HG02840 (cell line): Measurements from ENCODE around the gene STAM.
"Not testable (repeated sequence)": the region's sequence is repeated elsewhere in the genome, so short reads cannot be mapped to it uniquely, and the experiment has no call there.

Experiments
- ATAC-seq: cut with Tn5 transposase; IDR thresholded peaks from one replicate; pipeline ENCODE4 v1.9.1; 2021; ENCODE audit warnings: mild to moderate bottlenecking, moderate library complexity, moderate number of reproducible peaks; ENCODE audit not compliant: unreplicated experiment, low FRiP score

STAM gene

GRCh38 chr10:17643755-17644484 lies at the start of gene STAM:
STAM (plus strand) TSS chr10:17644151; CDS start chr10:17644340, 189 bp downstream.
- ATAC-seq, result peak; percentile 87

DNA sequence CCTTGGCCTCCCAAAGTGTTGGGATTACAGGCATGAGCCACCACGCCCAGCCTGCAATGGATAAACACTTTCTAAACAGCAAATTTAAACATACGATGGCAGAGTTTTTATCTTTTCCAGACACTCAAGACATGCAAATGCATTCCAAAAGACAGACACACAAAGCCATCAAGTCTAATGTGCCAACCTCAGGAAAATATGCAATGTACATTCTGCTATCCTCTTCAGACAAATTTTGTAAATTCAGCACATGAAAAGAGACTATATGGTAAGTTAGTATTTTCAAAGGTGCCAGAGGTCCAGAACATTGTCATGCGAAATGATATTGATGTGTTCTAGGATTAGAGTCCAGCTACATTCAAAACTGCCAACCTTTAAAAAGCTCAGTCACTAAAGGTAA lies 46.6 kb upstream of the STAM start:
- no peak for ATAC-seq

DNA sequence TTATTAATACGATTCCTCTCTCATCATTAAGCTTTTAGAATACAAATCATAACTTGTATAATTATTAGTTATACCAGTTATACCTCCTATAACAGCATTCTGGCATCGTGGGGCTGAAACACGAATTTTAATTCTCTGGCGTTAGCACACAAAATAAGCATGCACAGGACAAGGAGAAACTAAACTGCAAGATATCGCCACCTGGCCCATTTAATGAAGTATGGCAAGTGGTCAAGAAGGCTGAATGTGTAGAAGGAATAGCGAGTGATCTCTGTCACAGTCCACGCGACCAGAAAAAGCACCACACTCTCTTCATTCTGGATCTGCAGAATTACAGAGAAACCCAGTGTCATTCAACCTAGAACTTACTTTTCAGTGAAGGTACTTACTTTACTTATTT lies 44.9 kb upstream of the STAM start:
- ATAC-seq, result no peak

DNA sequence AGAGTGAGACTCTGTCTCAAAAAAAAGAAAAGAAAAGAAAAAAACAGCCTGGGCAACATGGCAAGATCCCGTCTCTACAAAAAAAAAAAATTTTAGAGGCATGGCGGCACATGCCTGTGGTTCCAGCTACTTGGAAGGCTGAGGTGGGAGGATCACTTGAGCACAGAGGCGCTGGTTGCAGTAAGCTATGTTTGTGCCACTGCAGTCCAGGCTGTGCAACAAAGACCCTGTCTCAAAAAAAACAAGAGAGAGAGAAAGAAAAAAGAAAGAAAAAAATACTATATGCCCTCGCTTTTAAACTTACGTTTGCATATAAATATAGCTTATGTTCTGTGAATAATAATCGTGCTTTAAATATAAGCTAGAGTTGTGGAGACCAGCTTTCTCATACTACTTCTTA lies 38.0 kb upstream of the STAM start:
- no peak for ATAC-seq

DNA sequence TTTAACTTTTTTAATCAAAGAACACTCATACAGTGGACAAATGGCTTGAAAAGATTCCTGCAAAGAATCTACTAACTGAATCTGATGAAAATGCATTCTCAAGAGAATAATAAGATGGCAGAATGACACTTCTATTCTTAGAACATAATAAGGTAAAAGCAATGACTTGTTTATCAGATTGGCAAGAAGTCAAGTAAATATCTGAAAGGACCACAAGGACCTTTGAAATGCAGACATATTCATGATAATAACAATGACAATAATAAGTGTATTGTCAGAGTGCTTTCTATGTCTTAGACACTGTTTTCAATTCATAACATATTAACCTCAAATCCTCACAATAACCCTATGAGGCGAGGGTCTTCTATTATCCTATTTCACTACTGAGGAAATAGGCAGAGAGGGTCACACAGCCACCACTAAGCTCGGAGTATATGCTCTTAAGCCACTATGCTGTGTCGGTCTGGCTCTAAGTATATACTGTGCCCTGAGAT lies 37.4 kb upstream of the STAM start:
- ATAC-seq, result no peak

GRCh38 chr10:17607060-17607459 lies 36.9 kb upstream of the STAM start:
- no peak for ATAC-seq

GRCh38 chr10:17607603-17608332 lies 36.2 kb upstream of the STAM start:
- ATAC-seq, result peak; percentile 76

DNA sequence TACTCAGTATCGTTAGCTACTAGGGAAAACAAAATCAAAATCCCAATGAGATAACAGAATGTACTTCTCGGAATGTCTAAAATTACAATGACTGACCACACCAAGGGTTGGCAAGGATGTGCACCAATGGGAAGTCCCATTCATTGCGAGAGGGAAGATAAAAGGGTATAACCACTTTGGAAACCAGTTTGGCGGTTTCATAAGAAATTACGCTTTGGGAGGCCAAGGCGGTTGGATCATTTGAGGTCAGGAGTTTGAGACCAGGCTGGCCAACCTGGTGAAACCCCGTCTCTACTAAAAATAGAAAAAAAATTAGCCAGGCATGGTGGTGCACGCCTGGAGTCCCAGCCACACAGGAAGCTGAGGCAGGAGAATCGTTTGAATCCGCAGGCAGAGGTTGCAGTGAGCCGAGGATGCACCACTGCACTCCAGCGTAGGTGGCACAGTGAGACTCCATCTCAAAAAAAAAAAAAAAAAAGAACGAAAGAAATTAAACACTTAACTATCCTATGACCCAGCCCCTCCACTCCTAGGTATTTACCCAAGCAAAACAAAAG lies 34.4 kb upstream of the STAM start:
- ATAC-seq, result no peak

DNA sequence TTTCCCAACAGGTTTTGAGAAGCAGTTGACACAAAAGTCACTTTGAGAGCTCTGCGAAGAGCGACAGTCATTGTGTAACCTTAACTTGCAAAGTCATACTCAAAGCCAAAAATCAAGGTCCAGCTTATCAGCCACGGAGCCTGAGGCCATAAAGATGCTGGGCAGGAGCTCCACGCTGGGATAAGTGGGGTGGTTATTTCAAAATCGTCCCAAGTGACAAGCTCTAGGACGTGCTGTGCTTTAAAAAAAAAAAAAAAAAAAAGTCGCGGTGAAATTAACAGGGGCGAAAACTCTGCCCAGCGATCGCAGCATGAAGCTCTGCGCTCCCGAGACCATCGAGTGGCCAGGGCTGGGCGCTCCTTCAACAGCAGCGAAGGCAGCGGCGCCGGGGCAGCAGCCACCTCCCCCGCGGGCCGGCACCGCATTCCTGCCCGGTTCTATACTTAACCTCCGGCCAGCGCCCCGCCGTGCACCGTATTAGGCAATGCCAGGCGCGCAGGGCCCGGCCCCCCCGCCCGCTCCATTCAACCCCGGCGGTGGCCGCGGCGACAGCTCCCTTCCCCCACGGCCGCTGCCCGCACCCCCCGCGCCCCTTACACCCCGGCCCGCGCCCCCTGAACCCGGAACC lies 27.4 kb upstream of the STAM start:
- peak; percentile 31 for ATAC-seq

GRCh38 chr10:17617031-17617911 lies 26.7 kb upstream of the STAM start, which contains the start of gene HACD1:
HACD1 (minus strand) TSS chr10:17617374; CDS start chr10:17617339, 35 bp downstream.
- peak; percentile 62 for ATAC-seq

GRCh38 chr10:17622061-17622460 lies 21.9 kb upstream of the STAM start:
- no peak for ATAC-seq

GRCh38 chr10:17624996-17625395 lies 19.0 kb upstream of the STAM start:
- ATAC-seq, result no peak

DNA sequence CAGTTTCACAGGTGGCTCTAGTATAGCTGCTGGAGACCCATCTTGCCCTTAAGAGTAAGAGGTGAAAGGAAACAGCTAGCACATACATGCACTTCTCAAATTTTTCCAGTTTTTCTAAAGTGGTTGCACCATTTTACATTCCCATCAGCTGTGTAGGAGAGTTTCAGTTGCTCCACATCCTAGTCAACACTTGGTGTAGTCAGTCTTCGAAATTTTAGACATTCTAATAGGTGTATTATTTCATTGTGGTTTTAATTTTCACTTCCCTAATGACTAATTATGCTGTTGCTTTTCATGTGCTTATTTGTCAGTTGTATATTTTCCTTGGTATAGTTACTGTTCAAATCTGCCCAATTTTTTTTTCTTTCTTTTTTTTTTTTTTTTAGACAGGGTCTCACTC lies 17.3 kb upstream of the STAM start:
- no peak for ATAC-seq

DNA sequence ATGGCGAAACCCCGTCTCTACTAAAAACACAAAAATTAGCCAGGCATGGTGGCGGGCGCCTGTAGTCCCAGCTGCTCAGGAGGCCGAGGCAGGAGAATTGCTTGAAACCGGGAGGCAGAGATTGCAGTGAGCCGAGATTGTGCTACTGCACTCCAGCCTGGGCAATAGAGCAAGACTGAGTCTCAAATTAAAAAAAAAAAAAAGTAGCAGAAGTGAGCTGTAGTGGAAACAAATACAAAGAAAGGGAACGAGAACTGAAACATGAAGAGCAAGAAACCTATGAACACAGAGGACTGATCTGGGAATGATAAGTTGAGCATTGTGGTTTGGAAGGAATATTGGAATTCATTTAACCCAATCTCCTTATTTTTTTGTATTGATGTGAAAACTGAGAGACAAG lies 11.4 kb upstream of the STAM start:
- ATAC-seq, result not testable (repeated sequence)

GRCh38 chr10:17633353-17633752 lies 10.6 kb upstream of the STAM start:
- ATAC-seq, result no peak

GRCh38 chr10:17637869-17638268 lies 6.1 kb upstream of the STAM start:
- ATAC-seq, result no peak

- ATAC-seq, result no peak
Measured at GRCh38 chr10:17640331-17640816, 3.6 kb upstream of the STAM start.

GRCh38 chr10:17643339-17643754 lies 604 bp upstream of the STAM start:
- peak; percentile 16 for ATAC-seq

DNA sequence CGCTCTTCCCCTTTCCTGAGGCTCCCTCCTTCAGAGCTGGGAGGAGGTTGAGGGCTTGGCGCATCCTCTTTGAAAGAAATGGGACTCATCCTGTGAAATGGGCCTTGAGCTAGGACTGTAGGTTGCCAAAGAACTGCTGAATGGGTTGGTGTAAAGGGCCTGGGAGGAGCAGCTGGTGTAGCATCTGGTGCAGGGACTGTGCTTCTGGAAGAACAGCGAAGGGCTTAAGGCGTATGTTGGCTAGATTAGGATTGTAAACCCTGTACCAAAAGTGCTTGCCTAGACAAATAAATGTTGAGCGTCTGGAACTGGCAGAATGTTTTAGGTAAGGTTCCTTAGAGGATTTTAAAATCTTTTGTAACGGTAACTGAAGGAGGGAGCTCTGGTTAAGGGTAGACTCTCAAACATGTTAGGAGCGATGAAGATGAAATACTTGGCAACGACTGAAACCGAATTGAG lies 563 bp downstream of the STAM start:
- peak; percentile 24 for ATAC-seq
